ENCODE data around the gene TPP1. TPM values are rescaled to one million over a fixed set of nuclear protein-coding genes. Genes with fewer than 3 reads are reported as not detected.

Gene TPP1
- total and polyA plus RNA-seq, 10 donors = 54.9 to 306 (median 212) TPM

DNA sequence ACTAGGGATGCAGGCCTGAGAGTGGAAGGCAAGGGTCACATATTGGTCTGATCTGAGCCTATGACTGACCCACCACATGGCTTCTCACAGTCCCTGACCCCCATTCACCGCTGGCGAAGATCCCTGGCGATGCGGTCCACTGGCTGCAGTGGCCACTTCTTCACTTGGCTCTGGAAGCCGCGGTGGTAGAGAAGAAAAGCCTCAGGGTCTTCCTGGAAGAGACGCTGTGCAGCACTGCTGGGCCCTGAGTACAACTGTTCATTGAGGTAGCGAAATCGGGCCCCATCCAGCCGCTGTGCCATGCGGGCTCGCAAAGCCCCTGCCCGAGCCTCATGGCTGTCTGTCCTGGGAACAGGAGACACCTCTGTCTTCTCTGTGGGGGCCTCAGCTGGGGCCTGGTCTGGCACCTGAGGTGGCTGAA is 18.2 kb downstream of the TPP1 start:
- H3K27me3 ChIP-seq (replicated peaks in 1 of 7) = no peaks in the 10 kb centered on the region

DNA sequence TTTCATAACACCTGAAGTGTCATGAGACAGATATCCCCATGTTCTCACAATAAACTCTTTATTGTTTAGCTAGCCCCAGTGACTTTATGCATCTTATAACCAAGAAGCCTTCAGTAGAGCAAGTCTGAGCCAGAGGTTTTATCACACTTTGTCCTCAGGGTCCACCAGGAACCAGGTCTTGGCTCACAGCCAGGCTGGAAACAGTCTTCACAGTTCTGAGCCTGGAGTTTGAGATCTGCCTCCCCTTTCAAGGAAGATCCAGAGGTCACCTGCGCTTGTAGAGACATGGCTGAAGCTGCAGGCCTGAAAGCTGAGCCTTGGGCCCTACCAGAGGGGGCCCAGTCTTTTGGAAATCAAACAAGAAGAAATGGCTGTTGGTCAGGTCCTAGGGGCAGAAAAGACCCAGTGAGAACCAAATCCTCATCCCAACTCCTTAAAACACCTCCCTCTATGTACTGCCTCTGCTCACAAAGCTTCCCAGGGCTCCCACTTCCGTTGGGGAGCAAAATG is 19.3 kb downstream of the TPP1 start:
- Histone ChIP-seq H3K4me3 (no peak overlapping the region), H3K36me3 (peaks cover 0 to 70% (median 53%) of the 10 kb centered on the region in 6 donors), H3K27me3 (replicated peaks in 1 of 7) (no peaks in the 10 kb centered on the region), H3K4me1 (peaks cover 24 to 54% (median 37%) of the 10 kb centered on the region in 6 donors), H3K27ac (no peak overlapping the region), H3K9me3 (no peaks in the 10 kb centered on the region)
- WGBS, 5 donors = 88 to 92% (median 89%) methylated on average over 2 of the region's 2 CpGs
- DNase-seq = no peak
- TF ChIP-seq, protein P1, sequence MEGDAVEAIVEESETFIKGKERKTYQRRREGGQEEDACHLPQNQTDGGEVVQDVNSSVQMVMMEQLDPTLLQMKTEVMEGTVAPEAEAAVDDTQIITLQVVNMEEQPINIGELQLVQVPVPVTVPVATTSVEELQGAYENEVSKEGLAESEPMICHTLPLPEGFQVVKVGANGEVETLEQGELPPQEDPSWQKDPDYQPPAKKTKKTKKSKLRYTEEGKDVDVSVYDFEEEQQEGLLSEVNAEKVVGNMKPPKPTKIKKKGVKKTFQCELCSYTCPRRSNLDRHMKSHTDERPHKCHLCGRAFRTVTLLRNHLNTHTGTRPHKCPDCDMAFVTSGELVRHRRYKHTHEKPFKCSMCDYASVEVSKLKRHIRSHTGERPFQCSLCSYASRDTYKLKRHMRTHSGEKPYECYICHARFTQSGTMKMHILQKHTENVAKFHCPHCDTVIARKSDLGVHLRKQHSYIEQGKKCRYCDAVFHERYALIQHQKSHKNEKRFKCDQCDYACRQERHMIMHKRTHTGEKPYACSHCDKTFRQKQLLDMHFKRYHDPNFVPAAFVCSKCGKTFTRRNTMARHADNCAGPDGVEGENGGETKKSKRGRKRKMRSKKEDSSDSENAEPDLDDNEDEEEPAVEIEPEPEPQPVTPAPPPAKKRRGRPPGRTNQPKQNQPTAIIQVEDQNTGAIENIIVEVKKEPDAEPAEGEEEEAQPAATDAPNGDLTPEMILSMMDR (IDR thresholded peaks at IDR 0.05 in 8 of 11, conservative IDR thresholded peaks at IDR 0.05 in 3 of 11) = no peak
- TF ChIP-seq POLR2A (IDR thresholded peaks at IDR 0.05) = no peak
- TF ChIP-seq POLR2AphosphoS5 (IDR thresholded peaks at IDR 0.05) = no peak
- intact Hi-C loops (cut with DNase I; ENCODE audit: low total_unique reads) = loop anchor here (5.0 to 10.0 kb wide), 2 partner anchors 65 to 82 kb away; partner anchors contain the start of gene MRPL17

More for the DNA sequence above, 18.2 kb downstream of the TPP1 start:
- DNase-seq = no peak
- H3K9me3 ChIP-seq = no peaks in the 10 kb centered on the region
- peaks cover 0 to 69% (median 49%) of the 10 kb centered on the region in 6 donors for H3K36me3 ChIP-seq
- WGBS, 5 donors = 97 to 98% (median 97%) methylated on average over 11 to 13 of the region's 13 CpGs
- H3K27ac ChIP-seq = no peak overlapping the region
- peaks cover 35 to 65% (median 48%) of the 10 kb centered on the region in 6 donors for H3K4me1 ChIP-seq
- TF ChIP-seq, protein P1 (IDR thresholded peaks at IDR 0.05 in 8 of 11, conservative IDR thresholded peaks at IDR 0.05 in 3 of 11) = no peak
- no peak for TF ChIP-seq POLR2A (IDR thresholded peaks at IDR 0.05)
- no peak for TF ChIP-seq POLR2AphosphoS5 (IDR thresholded peaks at IDR 0.05)
- H3K4me3 ChIP-seq = no peak overlapping the region
- intact Hi-C loops (cut with DNase I; ENCODE audit: low total_unique reads) = loop anchor here (5.0 kb wide), 1 partner anchor 81 kb away; the partner anchor contains the start of gene MRPL17

DNA sequence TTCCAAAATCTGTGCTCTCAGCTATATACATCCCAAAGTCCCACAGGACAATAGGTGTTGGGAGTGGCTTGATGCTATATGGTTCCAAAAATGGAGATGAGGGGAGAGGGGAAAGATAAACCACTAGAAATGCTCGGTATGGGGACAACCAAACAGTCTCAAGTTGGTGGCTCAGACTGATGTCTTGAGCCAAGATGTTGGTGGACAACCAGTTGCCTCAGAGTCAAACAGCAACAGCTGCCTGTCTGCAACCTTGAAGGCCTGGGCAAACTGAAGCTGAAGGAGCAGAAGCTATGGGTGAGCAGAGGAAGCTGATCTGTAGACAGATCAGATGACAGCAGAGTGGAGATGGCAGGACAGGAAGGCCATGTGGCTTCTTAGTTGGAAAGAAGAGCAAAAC is 19.8 kb downstream of the TPP1 start:
- no peak overlapping the region for H3K4me3 ChIP-seq
- no peak for DNase-seq
- intact Hi-C loops (cut with DNase I; ENCODE audit: low total_unique reads) = loop anchor here (10.0 kb wide), 1 partner anchor 65 kb away; no protein-coding TSS in a partner anchor
- H3K36me3 ChIP-seq = peaks cover 0 to 75% (median 55%) of the 10 kb centered on the region in 6 donors
- peaks cover 19 to 49% (median 32%) of the 10 kb centered on the region in 6 donors for H3K4me1 ChIP-seq
- H3K27me3 ChIP-seq (replicated peaks in 1 of 7) = no peaks in the 10 kb centered on the region
- TF ChIP-seq POLR2AphosphoS5 (IDR thresholded peaks at IDR 0.05) = no peak
- TF ChIP-seq, protein P1 (IDR thresholded peaks at IDR 0.05 in 8 of 11, conservative IDR thresholded peaks at IDR 0.05 in 3 of 11) = no peak
- TF ChIP-seq POLR2A (IDR thresholded peaks at IDR 0.05) = no peak
- 75 to 92% (median 84%) methylated on average over 1 of the region's 1 CpG for WGBS, 5 donors
- no peaks in the 10 kb centered on the region for H3K9me3 ChIP-seq
- H3K27ac ChIP-seq = no peak overlapping the region

DNA sequence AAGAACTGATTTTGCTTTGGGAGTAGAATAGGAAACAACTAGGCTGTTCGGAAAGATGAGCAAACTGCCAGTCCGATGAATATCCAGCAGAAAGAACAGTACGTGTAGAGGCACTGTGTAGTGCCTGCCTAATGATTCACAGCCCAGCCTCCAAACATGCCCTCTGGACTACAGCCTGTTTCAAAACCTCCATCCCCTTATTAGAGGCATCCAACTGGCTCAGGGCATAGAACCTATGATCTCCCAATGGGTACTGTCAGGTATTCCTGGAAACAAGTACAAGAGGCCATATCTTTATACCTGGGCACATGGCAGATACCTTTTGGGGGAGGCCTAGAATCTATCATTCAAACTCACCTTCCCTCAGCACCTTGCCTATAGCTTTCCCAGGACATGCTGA is 20.7 kb downstream of the TPP1 start:
- DNase-seq = no peak
- intact Hi-C loops (cut with DNase I; ENCODE audit: low total_unique reads) = loop anchor here (10.0 kb wide), 1 partner anchor 64 kb away; no protein-coding TSS in a partner anchor
- peaks cover 0 to 82% (median 62%) of the 10 kb centered on the region in 6 donors for H3K36me3 ChIP-seq
- no peak for TF ChIP-seq POLR2A (IDR thresholded peaks at IDR 0.05)
- TF ChIP-seq, protein P1 (IDR thresholded peaks at IDR 0.05 in 8 of 11, conservative IDR thresholded peaks at IDR 0.05 in 3 of 11) = no peak
- no peak for TF ChIP-seq POLR2AphosphoS5 (IDR thresholded peaks at IDR 0.05)
- peaks cover 18 to 45% (median 30%) of the 10 kb centered on the region in 6 donors for H3K4me1 ChIP-seq
- 95 to 97% (median 95%) methylated on average over 3 of the region's 3 CpGs for WGBS, 5 donors
- no peak overlapping the region for H3K27ac ChIP-seq
- no peaks in the 10 kb centered on the region for H3K27me3 ChIP-seq (replicated peaks in 1 of 7)
- no peak overlapping the region for H3K4me3 ChIP-seq
- H3K9me3 ChIP-seq = no peaks in the 10 kb centered on the region
